Bronchial epithelial cell (primary cell): ENCODE measurements around the gene GALNT10. TPM values are rescaled to one million over a fixed set of nuclear protein-coding genes. Genes with fewer than 3 reads are reported as not detected.
A peak's percentile ranks its signal among the peaks of the same experiment; 100 is the strongest.

ENCODE experiments used
- DNase-seq: peaks from one replicate; pipeline ENCODE4 v3.0.0-alpha.2; 2010; ENCODE audit warnings: low read depth
- FAIRE-seq: peaks from 2 replicates; lab custom pipeline; 2011; peaks lifted over from hg19 to GRCh38; lab: Jason Lieb, UNC
- H3K27me3 ChIP-seq: 2 replicates; pipeline ENCODE4 v1.5.1; 2011; ENCODE audit warnings: low read length; ENCODE audit not compliant: control insufficient read depth, insufficient read depth
- H3K36me3 ChIP-seq: 2 replicates; pipeline ENCODE4 v1.5.1; 2011; ENCODE audit warnings: low read length; ENCODE audit not compliant: control insufficient read depth, insufficient read depth
- H3K4me3 ChIP-seq: 2 replicates; pipeline ENCODE4 v1.5.1; 2011; ENCODE audit warnings: mild to moderate bottlenecking, low read depth, low read length, control low read depth
- CTCF ChIP-seq: IDR thresholded peaks from 2 replicates; pipeline ENCODE4 v1.5.1; 2011; ENCODE audit warnings: mild to moderate bottlenecking, moderate library complexity, low read length, control low read depth, inconsistent platforms; ENCODE audit not compliant: insufficient read depth, severe bottlenecking
- total RNA-seq: library from RNA; depleted of rRNA; stranded (reverse); fragments of >200 nt; gene quantifications from 2 replicates; pipeline ENCODE4 v1.2.1, GENCODE V29; 2014

The GALNT10 gene
- total RNA-seq, 1 donor from 2014 or later: 3.9 TPM

GRCh38 chr5:154397652-154398406 is 207.3 kb downstream of the GALNT10 start:
- TF ChIP-seq CTCF: peak; percentile 7
- DNase-seq (no peak), FAIRE-seq (no peak)
- Histone ChIP-seq H3K27me3 (no peaks in the 10 kb centered on the region), H3K36me3 (no peaks in the 10 kb centered on the region), H3K4me3 (no peak overlapping the region)

- no peak for TF ChIP-seq CTCF
- H3K4me3 ChIP-seq: no peak overlapping the region
- H3K36me3 ChIP-seq: no peaks in the 10 kb centered on the region
- DNase-seq: no peak
- no peak for FAIRE-seq
- no peaks in the 10 kb centered on the region for H3K27me3 ChIP-seq
Observed at GRCh38 chr5:154400678-154401077, 210.1 kb downstream of the GALNT10 start.

- no peak for TF ChIP-seq CTCF
- no peak for DNase-seq
- Histone ChIP-seq H3K27me3 (no peaks in the 10 kb centered on the region), H3K36me3 (no peaks in the 10 kb centered on the region), H3K4me3 (no peak overlapping the region)
- no peak for FAIRE-seq
Observed at GRCh38 chr5:154401355-154401754, 210.8 kb downstream of the GALNT10 start.

- H3K36me3 ChIP-seq: no peaks in the 10 kb centered on the region
- no peaks in the 10 kb centered on the region for H3K27me3 ChIP-seq
- no peak for TF ChIP-seq CTCF
- DNase-seq (no peak), FAIRE-seq (no peak)
- no peak overlapping the region for H3K4me3 ChIP-seq
Observed at GRCh38 chr5:154401931-154402330, 211.4 kb downstream of the GALNT10 start.

GRCh38 chr5:154402611-154403010 is 212.1 kb downstream of the GALNT10 start:
- DNase-seq (no peak), FAIRE-seq (no peak)
- no peak for TF ChIP-seq CTCF
- H3K36me3 ChIP-seq: no peaks in the 10 kb centered on the region
- no peak overlapping the region for H3K4me3 ChIP-seq
- no peaks in the 10 kb centered on the region for H3K27me3 ChIP-seq

- Histone ChIP-seq H3K36me3 (no peaks in the 10 kb centered on the region), H3K27me3 (no peaks in the 10 kb centered on the region), H3K4me3 (no peak overlapping the region)
- FAIRE-seq: no peak
- no peak for DNase-seq
- no peak for TF ChIP-seq CTCF
Observed at GRCh38 chr5:154403234-154403633, 212.7 kb downstream of the GALNT10 start.
